ENCODE data around the gene CEACAM19. TPM values are rescaled to one million over a fixed set of nuclear protein-coding genes. Genes with fewer than 3 reads are reported as not detected.

The CEACAM19 gene
- total RNA-seq, 4 donors from 2014 or later = 1.0 to 16.1 (median 1.3) TPM

GRCh38 chr19:44728178-44728577 lies 56.9 kb downstream of the CEACAM19 start:
- Histone ChIP-seq H3K36me3 (no peaks in the 10 kb centered on the region), H3K9me3 (no peaks in the 10 kb centered on the region), H3K4me3 (no peak overlapping the region), H3K4me1 (peaks cover 0 to 4% of the 10 kb centered on the region in 2 donors), H3K27ac (no peak overlapping the region), H3K27me3 (no peaks in the 10 kb centered on the region)
- intact Hi-C loops (cut with DNase I; ENCODE audit: low total_unique reads) = loop anchor here (10.0 kb wide), 1 partner anchor 117 kb away; the partner anchor contains the start of gene NECTIN2
- DNase-seq = no peak
- TF ChIP-seq CTCF (IDR thresholded peaks at IDR 0.05) (no peak), POLR2A (IDR thresholded peaks at IDR 0.05) (no peak)

GRCh38 chr19:44729516-44730033 lies 58.3 kb downstream of the CEACAM19 start:
- Histone ChIP-seq H3K9me3 (no peaks in the 10 kb centered on the region), H3K4me1 (no peaks in the 10 kb centered on the region), H3K36me3 (no peaks in the 10 kb centered on the region), H3K4me3 (no peak overlapping the region), H3K27me3 (no peaks in the 10 kb centered on the region), H3K27ac (no peak overlapping the region)
- no peak for DNase-seq
- TF ChIP-seq POLR2A (IDR thresholded peaks at IDR 0.05) (no peak), CTCF (IDR thresholded peaks at IDR 0.05) (no peak)
- intact Hi-C loops (cut with DNase I; ENCODE audit: low total_unique reads) = loop anchor here (10.0 kb wide), 1 partner anchor 115 kb away; the partner anchor contains the start of gene NECTIN2

GRCh38 chr19:44731081-44731480 lies 59.8 kb downstream of the CEACAM19 start:
- no peak for DNase-seq
- no peaks in the 10 kb centered on the region for H3K9me3 ChIP-seq
- H3K4me1 ChIP-seq = no peaks in the 10 kb centered on the region
- intact Hi-C loops (cut with DNase I; ENCODE audit: low total_unique reads) = no loop called here
- no peak overlapping the region for H3K4me3 ChIP-seq
- no peaks in the 10 kb centered on the region for H3K36me3 ChIP-seq
- H3K27me3 ChIP-seq = no peaks in the 10 kb centered on the region
- no peak overlapping the region for H3K27ac ChIP-seq
- no peak for TF ChIP-seq CTCF (IDR thresholded peaks at IDR 0.05)
- TF ChIP-seq POLR2A (IDR thresholded peaks at IDR 0.05) = no peak

- H3K4me3 ChIP-seq = no peak overlapping the region
- H3K36me3 ChIP-seq = no peaks in the 10 kb centered on the region
- intact Hi-C loops (cut with DNase I; ENCODE audit: low total_unique reads) = no loop called here
- H3K27ac ChIP-seq = no peak overlapping the region
- TF ChIP-seq POLR2A (IDR thresholded peaks at IDR 0.05) (no peak), CTCF (IDR thresholded peaks at IDR 0.05) (no peak)
- no peaks in the 10 kb centered on the region for H3K9me3 ChIP-seq
- DNase-seq = no peak
- no peaks in the 10 kb centered on the region for H3K27me3 ChIP-seq
- H3K4me1 ChIP-seq = no peaks in the 10 kb centered on the region
These were observed 60.3 kb downstream of the CEACAM19 start for GRCh38 chr19:44731622-44732021.

- H3K4me3 ChIP-seq = no peak overlapping the region
- no peaks in the 10 kb centered on the region for H3K36me3 ChIP-seq
- H3K9me3 ChIP-seq = no peaks in the 10 kb centered on the region
- intact Hi-C loops (cut with DNase I; ENCODE audit: low total_unique reads) = no loop called here
- no peaks in the 10 kb centered on the region for H3K27me3 ChIP-seq
- H3K27ac ChIP-seq = no peak overlapping the region
- no peak for DNase-seq
- no peaks in the 10 kb centered on the region for H3K4me1 ChIP-seq
- no peak for TF ChIP-seq POLR2A (IDR thresholded peaks at IDR 0.05)
- no peak for TF ChIP-seq CTCF (IDR thresholded peaks at IDR 0.05)
These were observed 61.1 kb downstream of the CEACAM19 start for GRCh38 chr19:44732235-44733014.

All from uterus (tissue), 4 donors.